Measurements from ENCODE around the gene VPS41.

Gene VPS41

DNA sequence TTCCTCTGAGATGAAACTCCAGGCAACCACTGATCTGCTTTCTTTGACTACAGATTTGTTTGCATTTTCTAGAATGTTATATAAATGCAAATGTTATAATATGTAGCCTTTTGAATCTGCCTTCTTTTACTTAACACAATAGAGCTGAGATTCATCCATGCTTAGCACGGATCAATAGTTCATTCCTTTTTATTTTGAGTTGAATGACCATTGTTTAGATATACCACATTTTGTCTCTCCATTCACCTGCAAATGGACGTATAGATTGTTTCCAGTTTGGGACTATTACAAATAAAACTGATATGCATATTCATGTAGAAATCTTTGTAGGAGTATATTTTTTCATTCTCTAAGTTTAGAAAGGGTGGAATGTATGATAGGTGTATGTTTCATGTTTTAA is 57.7 kb downstream of the VPS41 start:
- DNase-seq: no peak

DNA sequence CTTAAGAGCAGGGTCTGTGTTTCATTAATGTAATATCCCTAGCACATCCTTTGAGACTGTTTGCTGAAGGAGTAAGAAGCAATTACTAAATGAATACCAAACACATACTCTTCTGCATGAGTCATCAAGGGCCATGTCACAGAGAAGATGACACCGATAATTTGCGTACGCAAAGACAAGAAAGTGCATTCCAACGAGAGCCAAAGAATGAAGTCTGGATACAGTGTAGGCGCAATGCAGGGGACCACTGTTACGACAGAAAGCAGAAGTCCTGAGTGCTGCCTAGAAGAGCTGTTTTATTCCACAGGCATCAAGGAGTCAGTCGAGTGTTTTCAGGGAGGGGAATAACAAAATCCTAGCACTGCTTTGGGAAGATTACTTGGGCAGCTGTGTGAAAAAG is 62.7 kb downstream of the VPS41 start:
- no peak for DNase-seq

DNA sequence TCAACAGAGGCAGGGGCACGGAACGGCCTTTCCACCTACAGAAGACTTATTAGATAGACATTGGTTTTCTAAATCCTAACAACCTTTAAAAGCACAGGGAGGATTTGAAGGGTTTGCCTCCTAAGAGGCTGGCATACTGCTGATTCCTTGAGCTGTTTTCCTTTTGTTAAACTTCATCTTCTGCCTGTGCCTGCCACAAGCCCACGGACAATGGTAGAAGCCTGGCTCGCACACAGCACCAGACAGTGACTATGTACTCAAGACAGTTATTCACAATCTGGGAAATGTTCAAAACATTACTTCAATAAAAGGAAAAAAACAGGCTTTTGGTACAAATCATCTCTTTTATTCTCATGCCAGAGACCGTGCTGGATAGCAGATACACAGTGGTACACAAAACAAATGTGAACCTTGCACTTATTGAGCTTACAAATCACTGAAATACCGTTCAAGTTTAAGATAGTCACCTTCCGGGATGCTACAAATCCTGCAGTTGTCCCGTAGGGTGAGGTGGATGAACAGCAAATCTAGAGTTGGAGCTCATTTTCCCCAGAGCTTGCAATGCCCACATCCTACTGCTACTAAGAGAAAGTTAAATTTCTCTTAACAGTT is 63.9 kb downstream of the VPS41 start:
- DNase-seq: no peak

DNA sequence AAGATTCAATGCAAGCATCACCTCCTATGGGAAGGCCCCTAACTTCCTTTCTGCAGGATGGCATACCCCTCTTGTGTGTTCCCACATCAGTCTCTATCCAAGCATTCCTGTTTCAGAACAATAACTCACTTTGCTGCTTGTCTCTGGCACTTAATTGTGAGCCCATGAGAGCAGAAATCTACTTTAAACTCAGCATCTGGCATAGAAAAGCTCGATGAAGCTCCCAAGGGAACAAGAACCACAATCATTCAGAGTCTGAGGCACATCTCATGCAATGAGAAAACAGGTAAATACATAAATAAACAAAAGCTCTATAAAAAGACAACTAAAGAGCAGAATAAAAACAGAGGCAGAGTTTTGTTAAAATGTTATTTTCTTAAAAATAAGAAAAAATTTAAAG is 66.2 kb downstream of the VPS41 start:
- no peak for DNase-seq

DNA sequence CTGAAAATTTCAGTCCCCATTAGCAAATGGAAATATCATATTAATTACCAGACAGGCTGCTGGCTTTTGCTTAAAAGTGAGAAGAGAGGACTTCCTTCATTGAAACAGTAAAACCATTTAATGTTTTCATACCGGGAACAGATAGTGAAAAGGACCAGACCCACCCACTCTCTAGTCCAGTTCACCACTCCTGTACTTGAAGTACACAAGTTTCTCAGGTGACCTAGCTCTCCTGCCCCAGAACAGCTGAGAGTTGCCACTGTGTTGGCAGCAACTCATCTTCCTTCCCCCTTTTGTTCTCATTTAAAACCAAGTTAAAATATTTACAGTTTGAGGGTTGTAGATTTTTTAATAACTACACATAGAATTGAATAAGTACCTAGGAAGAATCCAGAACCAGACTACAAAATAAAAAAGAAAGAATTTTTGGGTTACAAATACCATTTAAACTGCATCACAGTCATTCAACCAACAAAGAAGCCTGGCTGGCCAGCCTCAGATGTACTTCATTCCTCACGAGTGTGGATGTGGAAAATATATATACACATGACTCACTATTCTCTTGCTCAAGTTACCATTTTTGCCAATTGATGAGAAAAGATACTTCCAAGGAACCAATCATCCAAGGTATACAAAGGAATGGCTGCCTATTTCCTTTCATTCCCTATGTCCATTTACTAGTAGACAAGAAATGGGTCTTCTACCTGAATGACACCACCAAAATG is 68.1 kb downstream of the VPS41 start:
- no peak for DNase-seq

DNA sequence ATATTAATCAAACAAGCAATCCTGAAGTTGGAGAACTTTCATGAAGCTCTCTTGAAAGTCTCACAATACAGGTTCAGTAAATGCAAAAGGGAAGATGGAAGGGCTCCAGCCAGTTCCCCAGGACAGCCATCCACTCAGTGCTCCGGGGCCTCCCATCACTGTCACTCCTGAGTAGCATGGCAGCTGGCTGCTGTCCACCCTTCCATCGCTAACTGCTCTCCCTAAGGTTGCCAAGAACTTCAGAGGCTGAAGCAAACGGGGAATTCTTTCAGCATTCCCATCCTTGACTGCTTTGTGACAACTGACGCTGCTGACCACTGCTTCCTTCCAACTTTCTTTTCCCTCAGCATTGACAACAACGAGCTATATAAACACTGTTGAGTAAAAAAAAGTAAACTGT is 69.1 kb downstream of the VPS41 start:
- no peak for DNase-seq

DNA sequence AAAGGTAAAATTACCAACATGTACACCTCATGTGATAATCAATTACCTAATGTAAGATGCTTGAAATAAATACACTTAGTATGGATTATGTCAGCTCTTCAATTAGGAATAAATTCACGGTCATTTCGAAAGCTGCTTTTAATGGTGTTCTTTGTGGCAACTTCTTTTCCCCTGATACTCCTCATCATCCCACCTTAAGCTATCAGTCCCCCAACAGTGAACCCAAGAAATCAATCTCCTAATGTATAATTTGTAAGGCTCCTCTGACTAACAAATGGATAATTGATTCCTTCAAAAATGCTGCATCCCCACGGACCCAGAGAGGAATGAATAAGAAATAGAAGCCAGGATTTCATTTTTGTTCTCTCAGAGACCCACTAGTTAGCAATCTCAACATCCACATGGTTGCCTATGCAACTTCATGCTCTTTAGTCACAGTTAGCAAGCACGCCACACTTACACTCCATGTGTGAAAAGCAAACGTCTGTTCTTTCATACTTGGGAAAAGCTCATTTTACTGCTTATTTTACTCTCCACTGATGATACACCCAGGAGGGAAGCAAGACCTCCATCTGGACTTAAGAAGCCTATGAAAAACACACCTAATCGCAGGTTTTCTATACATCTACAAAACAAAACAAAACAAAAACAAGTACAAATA is 70.1 kb downstream of the VPS41 start:
- no peak for DNase-seq

DNA sequence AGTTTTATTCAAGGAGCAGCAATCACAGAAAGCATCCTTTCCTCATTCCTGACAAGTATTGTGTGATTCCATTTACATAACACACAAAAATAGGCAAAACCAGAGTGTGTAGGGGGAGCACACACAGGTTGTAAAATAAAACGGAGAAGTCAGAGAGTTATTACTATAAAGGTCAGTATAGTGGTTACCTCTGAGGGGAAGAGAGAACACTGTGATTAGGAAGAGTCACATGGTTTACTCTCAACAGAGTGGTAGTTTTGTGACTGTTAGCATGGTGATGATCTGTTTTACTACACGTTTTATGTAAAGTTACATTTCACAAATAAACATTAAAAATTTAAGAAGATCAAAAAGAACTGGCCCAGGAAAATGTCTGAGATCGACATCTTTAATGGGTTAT is 74.6 kb downstream of the VPS41 start:
- no peak for DNase-seq

DNA sequence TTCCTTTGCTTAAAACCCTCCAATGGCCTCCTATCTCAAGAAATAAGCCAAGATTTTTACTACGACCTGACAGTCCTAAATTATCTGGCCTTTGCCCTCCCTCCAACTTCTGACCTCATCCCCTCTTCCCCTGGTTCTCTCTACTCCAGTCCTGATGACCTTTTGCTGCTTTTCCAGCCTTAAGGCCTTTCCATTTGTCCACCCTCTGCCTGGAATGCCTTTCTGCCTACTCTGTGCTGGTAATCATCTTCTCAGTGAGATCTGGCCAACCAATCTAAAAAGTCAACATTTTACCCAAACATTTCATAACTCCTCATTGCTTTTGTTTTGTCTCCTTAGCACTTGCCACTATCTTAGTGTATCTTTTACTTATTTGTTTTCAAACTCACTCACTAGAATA is 75.7 kb downstream of the VPS41 start:
- no peak for DNase-seq

DNA sequence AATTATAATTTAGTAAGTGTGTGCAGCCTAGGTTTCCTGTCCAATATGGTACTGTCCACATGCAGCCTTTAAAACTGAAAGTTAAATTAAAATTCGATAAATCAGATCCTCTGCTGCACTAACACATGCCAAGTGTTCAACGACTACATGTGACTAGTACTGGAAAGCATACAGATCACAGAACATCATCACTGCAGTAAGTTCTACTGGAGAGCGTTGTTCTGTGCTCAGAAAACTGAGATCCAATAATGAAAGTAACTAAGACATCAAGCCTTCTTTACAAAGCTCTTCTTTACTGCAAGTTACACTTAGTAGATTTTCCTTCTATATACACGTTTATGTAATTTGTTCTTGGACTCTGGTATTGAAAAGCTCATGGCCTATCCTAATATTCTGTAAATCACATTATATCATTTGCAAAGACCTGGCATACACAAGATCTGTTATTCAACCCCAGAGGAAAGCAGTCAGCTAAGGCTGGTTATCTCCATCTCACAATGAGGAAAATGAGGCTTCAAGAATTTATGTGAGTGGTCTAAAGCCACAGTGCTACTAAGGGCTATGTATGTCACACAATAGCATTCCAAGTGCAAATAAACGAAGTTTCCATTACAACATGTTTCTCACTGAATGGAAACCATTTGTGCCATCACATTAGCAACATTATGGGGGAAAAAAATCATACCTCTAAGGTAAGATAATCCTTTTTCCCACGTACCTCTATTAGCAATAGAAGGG is 77.6 kb downstream of the VPS41 start:
- no peak for DNase-seq

DNA sequence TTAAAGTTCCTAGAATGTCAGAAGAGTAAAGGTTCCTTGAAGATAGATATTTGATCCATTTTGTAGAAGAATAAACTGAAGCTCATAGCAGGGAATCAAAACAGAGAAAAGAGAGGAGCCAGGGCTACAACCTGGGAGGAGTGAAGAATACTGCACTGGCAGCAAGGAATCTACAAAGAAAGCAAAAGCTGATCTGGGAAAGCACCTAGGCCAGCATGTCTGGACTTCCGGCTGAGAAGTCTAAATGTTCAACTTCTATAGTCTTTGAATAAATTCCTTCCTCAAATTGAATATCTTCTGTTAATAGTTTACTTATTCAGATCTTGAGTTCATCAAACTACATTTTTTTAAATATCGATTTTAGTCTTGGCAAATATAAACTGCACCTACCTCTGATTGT is 78.2 kb downstream of the VPS41 start:
- DNase-seq: no peak

DNA sequence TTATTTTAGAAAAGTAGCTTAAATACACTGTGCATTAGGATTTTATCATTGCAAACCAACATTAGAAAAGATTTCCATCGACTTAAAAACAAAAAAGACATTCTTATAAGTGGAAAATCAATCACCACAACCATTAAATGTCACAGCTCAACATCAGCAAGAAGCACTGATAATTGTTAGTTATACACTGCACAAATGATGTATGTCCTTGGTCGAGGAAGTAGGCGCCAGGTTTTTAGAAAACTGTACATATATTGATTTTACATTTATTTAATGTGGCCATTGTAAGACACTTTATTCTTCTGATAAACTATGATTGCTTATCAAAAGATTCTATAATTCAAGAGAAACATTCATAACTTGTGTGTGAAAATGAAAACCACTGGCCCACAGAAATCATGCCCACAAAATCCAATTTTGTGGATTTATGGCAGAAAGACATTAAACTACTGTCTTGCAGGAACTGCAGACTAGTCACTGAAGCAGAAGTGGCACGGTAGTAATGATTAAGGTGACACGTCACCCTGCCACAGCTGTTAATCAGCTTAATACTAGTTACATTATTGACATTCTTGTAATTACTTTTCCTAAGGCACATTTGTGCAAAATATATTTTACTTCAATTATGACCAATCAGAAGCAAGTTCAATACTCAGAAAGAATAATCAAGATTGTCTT is 79.4 kb downstream of the VPS41 start:
- DNase-seq: no peak

DNA sequence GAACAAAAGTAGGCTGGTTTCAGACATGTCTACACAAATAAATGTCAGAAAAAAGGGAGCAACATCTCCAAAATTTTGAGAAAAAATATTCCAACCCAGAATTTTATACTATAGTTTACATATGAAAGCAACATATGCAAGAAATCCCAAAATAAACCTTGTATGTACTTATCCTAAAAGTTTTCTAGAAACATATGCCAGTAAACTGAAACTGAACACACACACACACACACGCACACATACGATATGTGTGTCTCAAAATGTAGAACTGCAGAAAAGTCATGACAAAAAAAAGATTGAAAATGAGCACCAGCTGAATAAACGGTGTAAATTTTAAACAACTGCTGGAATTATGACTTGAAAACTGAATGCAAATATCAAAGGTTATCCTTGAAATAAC is 81.0 kb downstream of the VPS41 start:
- no peak for DNase-seq

DNA sequence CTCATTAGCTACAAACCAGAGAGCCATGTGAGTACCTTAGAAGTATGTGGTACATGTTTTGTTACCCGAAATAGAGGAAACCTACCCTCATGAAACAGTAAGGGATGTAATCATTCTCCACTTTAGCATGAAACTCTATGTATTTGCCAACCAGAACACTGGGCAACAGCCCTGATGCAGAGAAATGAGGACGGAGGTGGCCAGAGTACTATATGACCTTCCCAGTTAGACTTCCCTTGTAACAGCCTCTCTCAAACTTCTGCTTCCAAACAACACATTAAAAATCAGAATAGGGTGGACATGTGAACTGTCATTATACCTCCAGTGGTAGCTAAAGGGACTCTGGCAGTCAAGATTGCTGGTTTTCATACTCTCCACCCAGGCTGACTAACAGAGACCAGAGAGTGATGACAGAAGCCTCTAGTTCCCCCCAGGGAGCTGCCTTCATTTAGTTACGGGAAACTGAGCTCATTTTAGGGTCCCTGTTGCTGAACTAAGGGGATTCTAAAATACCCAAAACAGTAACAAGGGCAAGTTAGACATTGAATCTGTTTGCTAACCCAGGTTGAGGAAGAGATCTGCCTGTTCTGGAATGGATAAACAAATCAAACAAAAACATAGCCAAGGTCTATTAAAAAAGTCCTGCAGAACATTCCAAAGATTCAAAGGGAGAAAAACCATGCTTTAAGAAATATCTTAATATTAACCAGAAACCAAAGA is 83.1 kb downstream of the VPS41 start:
- DNase-seq: no peak

DNA sequence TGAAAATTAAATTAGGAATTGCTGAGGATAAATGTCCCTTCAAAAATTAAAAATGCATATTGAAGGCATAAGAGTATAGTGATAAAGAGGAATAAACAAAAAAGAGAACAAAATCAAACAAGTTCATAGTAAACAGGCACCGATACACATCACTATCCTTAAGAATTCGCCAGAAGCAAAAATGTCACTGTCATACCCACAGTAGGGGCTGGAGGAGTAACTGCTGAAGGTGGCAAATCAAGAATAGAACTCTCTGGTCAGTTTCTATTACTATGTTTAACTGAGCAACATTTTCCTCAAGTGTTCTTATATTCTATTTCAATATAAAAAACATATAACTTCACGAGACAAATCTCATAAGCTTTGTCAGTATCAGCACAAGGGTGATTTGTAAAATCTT is 84.0 kb downstream of the VPS41 start:
- DNase-seq: no peak

DNA sequence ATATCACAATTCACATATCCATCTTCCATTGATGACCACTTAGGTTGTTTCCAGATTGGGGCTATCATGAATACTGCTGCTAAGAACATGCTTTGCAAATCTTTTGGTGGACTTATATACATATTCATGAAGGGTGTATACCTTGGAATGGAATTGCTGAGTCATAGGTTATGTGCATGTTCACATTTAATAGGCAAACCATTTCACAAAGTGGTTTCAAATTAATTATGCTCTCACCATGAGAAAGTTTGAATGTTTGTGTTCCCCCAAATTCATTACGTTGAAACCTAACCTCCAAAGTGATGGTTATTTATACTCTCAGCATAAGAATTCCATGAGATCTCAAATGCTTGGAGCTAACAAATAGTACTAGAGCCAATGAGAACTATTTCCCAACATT is 86.4 kb downstream of the VPS41 start:
- DNase-seq: no peak

DNA sequence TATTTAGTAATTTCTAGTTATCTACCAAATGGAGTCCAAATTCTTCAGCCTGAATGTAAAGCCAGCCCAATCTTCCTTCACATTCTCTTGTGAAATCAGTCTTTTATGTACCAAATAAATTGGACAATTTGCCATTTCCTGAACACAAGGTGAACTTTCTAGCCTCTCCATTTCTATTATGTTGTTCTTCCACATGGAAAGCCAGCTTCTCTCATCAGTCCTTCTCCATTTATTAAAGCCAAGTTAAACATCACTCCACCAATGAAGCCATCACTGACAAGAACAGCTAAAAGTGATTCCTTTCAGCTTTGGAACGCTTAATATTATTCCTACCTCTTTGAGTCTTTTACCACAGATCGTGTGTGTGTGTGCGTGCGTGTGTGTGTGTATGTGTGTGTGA is 88.4 kb downstream of the VPS41 start:
- DNase-seq: no peak

DNA sequence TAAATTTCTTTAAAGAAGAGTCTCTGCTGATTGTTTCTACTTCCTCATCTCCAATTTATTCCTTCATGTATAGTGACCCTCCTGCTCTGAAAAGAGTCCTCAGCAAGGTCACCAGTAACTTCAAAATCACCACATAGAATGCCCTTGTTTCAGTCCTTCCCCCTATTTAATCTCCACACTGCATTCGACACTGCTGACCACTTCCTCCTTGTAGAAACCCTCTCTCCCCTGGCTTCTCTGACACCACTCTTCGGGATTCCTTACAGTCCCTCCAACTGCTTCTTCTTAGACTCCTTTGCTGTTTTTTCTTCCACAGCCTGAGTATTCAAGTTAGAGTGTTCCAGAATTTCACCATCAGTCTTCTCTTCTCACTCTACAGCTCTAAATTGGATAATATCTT is 89.5 kb downstream of the VPS41 start:
- DNase-seq: no peak

DNA sequence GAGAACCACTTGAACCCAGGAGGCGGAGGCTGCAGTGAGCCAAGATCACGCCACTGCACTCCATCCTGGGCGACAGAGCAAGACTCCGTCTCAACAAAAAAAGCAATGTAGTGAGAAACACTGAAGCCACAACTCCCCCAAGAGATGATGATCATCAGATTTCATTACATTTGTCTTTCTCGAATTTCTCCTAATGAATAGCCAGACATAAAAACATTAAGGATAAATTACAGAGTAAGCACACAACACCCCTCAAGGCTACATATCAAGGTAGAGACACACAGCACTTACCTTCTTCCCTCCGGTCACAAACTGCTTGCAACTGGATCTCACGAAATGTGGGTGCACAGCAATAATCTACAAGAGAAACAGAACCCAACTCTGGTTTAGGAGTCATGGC is 91.5 kb downstream of the VPS41 start:
- DNase-seq: no peak

DNA sequence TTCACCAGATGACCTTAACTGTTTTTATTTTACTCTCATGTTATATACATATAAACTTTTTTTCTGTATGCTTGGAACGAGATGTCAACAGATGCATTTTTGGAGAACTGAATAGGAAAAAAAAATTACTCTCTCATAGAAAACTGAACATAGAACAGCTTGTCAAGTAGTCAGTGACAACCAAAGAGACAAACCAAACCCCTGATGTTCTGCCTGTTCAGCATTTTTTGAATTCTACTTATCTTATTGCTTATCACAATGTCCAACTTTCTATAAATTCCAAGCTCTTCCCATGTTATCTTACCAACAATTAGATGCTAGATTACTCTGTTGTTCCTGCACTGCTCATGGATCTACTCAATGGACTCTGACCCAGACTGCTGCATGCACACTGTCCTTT is 95.2 kb downstream of the VPS41 start:
- no peak for DNase-seq

DNA sequence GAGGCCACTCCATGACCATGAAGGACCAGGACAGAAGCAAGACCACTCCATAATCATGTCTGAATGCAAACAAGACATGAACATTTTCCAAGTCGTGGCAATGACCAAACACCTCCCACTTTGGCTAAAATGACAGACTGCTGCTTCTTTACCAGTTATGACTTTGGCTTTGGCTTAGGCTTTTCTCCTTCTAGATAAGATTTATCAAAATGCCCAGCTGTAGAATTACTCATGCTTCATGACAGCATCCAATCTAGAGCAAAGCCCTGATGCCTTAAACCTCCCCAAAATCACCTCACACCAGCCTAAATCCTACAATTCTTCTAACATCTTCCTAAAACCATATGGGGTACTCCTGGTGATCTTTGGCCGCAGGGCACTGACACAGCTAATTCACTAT is 102.1 kb downstream of the VPS41 start:
- no peak for DNase-seq

DNA sequence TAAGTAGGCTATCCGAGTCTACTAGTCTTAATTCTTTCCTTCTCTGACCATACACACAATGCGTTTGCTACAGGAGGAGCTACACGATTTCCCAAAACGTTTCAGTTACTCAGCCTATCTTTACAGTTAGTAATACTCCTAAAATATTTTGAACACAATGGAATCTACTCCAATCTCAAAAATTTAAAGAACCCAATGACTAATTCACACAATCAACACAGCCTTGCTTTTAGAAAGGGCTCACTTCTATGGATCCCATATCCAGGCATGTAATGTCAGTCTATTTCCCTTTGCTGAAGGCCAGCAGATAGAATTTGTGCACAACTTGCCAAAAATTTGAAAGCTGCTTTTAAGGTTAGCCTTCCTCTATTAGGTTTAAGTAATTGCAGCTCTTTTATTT is 107.2 kb downstream of the VPS41 start:
- DNase-seq: no peak
